Activated naive CD4-positive, alpha-beta T cell treated with anti-CD3 and anti-CD28 coated beads, Interleukin-2, amount 50 U/mL, for 16 hours (primary cell): ENCODE data around the gene RASGRP1.

Experiments
- DNase-seq: peaks from one replicate; pipeline ENCODE4 v3.0.0-alpha.2; 2020

The RASGRP1 gene

GRCh38 chr15:38503496-38503895, 61.1 kb downstream of the RASGRP1 start:
- DNase-seq, result no peak

GRCh38 chr15:38499651-38500050, 65.0 kb downstream of the RASGRP1 start:
- no peak for DNase-seq

- DNase-seq, result no peak
These were observed 68.5 kb downstream of the RASGRP1 start for GRCh38 chr15:38496151-38496550.

- DNase-seq, result no peak
These were observed 74.2 kb downstream of the RASGRP1 start for GRCh38 chr15:38490242-38490922.

GRCh38 chr15:38487378-38487777, 77.2 kb downstream of the RASGRP1 start:
- DNase-seq, result no peak

GRCh38 chr15:38486936-38487335, 77.7 kb downstream of the RASGRP1 start:
- DNase-seq, result no peak

- DNase-seq, result no peak
These were observed 82.0 kb downstream of the RASGRP1 start for GRCh38 chr15:38482572-38482971.

- no peak for DNase-seq
These were observed 82.9 kb downstream of the RASGRP1 start for GRCh38 chr15:38481761-38482160.

GRCh38 chr15:38481113-38481512, 83.5 kb downstream of the RASGRP1 start:
- no peak for DNase-seq

GRCh38 chr15:38479756-38480155, 84.9 kb downstream of the RASGRP1 start:
- DNase-seq, result no peak

GRCh38 chr15:38479266-38479665, 85.3 kb downstream of the RASGRP1 start:
- no peak for DNase-seq

GRCh38 chr15:38477637-38478036, 87.0 kb downstream of the RASGRP1 start:
- DNase-seq, result no peak

- no peak for DNase-seq
These were observed 88.5 kb downstream of the RASGRP1 start for GRCh38 chr15:38476120-38476519.

- no peak for DNase-seq
These were observed 89.3 kb downstream of the RASGRP1 start for GRCh38 chr15:38475361-38475760.

- DNase-seq, result no peak
These were observed 90.4 kb downstream of the RASGRP1 start for GRCh38 chr15:38474155-38474757.

- DNase-seq, result no peak
These were observed 92.6 kb downstream of the RASGRP1 start for GRCh38 chr15:38471974-38472373.

GRCh38 chr15:38470816-38471215, 93.8 kb downstream of the RASGRP1 start:
- DNase-seq, result no peak

GRCh38 chr15:38464675-38465074, 99.9 kb downstream of the RASGRP1 start:
- no peak for DNase-seq

GRCh38 chr15:38463893-38464292, 100.7 kb downstream of the RASGRP1 start:
- no peak for DNase-seq

- DNase-seq, result no peak
These were observed 103.4 kb downstream of the RASGRP1 start for GRCh38 chr15:38461066-38461833.

GRCh38 chr15:38460543-38460942, 104.1 kb downstream of the RASGRP1 start:
- DNase-seq, result no peak

GRCh38 chr15:38459480-38459879, 105.1 kb downstream of the RASGRP1 start:
- DNase-seq, result no peak

GRCh38 chr15:38458646-38459045, 106.0 kb downstream of the RASGRP1 start:
- DNase-seq, result no peak

GRCh38 chr15:38455092-38455491, 109.5 kb downstream of the RASGRP1 start:
- no peak for DNase-seq
